H1 (cell line): Measurements from ENCODE around the gene SRPK3. TPM values are rescaled to one million over a fixed set of nuclear protein-coding genes. Genes with fewer than 3 reads are reported as not detected.

Source experiments
- ATF3 ChIP-seq: IDR thresholded peaks from 2 replicates; pipeline ENCODE4 v1.6.1; 2011; ENCODE audit warnings: low read depth, mild to moderate bottlenecking, low read length; ENCODE audit not compliant: insufficient read depth
- CHD1 ChIP-seq: IDR thresholded peaks from 2 replicates; pipeline ENCODE4 v1.6.1; 2012; ENCODE audit warnings: low read depth, low read length, improper control_type of control experiment
- CHD7 ChIP-seq: fragments of 300-600 bp; sonication (generic); IDR thresholded peaks from 2 replicates; pipeline ENCODE4 v1.7.1; 2012; ENCODE audit warnings: low read length, moderate library complexity, mild to moderate bottlenecking, inconsistent platforms; ENCODE audit not compliant: insufficient replicate concordance
- HDAC6 ChIP-seq: IDR thresholded peaks from one replicate; pipeline ENCODE4 v1.7.1; 2012; ENCODE audit warnings: low read depth, mild to moderate bottlenecking, inconsistent platforms, low read length, moderate library complexity
- KDM5A ChIP-seq: fragments of 200-600 bp; IDR thresholded peaks from 2 replicates; pipeline ENCODE4 v1.7.1; 2012; ENCODE audit warnings: mild to moderate bottlenecking, low read length, inconsistent platforms, mixed read lengths
- NRF1 ChIP-seq: IDR thresholded peaks from 2 replicates; pipeline ENCODE4 v1.6.1; 2011; ENCODE audit warnings: mild to moderate bottlenecking, low read depth, low read length, improper control_type of control experiment
- RAD21 ChIP-seq, 2 experiments: IDR thresholded peaks in 1 of 2; conservative IDR thresholded peaks in 1 of 2; 2 replicates each; pipeline ENCODE4 v1.6.1; 2011; ENCODE audit warnings: low read depth in 2 of 2, low read length in 2 of 2, improper control_type of control experiment in 1 of 2, inconsistent platforms in 1 of 2, mild to moderate bottlenecking in 1 of 2, moderate library complexity in 1 of 2
- SP2 ChIP-seq: IDR thresholded peaks from 2 replicates; pipeline ENCODE4 v1.6.1; 2012; ENCODE audit warnings: mild to moderate bottlenecking, low read length, inconsistent platforms
- TAF7 ChIP-seq: optimal IDR thresholded peaks from 2 replicates; pipeline ENCODE3; 2011; ENCODE audit warnings: low read depth, mild to moderate bottlenecking, inconsistent platforms, low read length, moderate library complexity, borderline replicate concordance
- TBP ChIP-seq: IDR thresholded peaks from 2 replicates; pipeline ENCODE4 v1.6.1; 2011; ENCODE audit warnings: low read depth, low read length, improper control_type of control experiment
- polyA plus RNA-seq, 7 experiments: library from polyadenylated mRNA; depleted of rRNA in 3 of 7; stranded (reverse) in 5 of 7; unstranded in 2 of 7; fragments of >200 nt in 5 of 7; fragments of 200-250 nt in 2 of 7; gene quantifications; 1 replicate in 5 of 7; 2 replicates in 1 of 7; 4 replicates in 1 of 7; pipeline versions ENCODE4 v1.2.1 to v1.2.3, GENCODE V29; 2011 to 2013; ENCODE audit warnings: missing spikeins in 2 of 7, mixed read lengths in 2 of 7
- total RNA-seq: library from RNA; stranded (reverse); fragmentation: NEBNext Ultra II Directional; extraction: Animal tissue kit (Norgen Biotek cat#: 25700); gene quantifications from 2 replicates; pipeline ENCODE4 v1.2.1, GENCODE V29; 2021

SRPK3 gene
- total and polyA plus RNA-seq, 2 of the 8 experiments (the other 6 are each of a cell fraction or from before 2014, with no cell fraction given) = not detected

- TF ChIP-seq CHD7 (no peak), NRF1 (no peak), CHD1 (no peak), TBP (no peak), SP2 (no peak), TAF7 (no peak), ATF3 (no peak), RAD21 (IDR thresholded peaks at IDR 0.05 in 1 of 2, conservative IDR thresholded peaks at IDR 0.05 in 1 of 2; ENCODE audit: low read depth in 2 of 2, low read length in 2 of 2) (no peak), KDM5A (no peak), HDAC6 (no peak)
These were observed 6.1 kb upstream of the SRPK3 start (continued) for GRCh38 chrX:153774576-153775292.
